GM23338 (cell line): ENCODE measurements around the gene ZNFX1. TPM values are rescaled to one million over a fixed set of nuclear protein-coding genes. Genes with fewer than 3 reads are reported as not detected.
"Not testable (repeated sequence)": the region's sequence is repeated elsewhere in the genome, so short reads cannot be mapped to it uniquely, and the experiment has no call there.

Source experiments
- ATAC-seq: fragments of 200-7000 bp; cut with Tn5 transposase; 3 replicates; pipeline ENCODE4 v1.9.1; 2020
- DNase-seq: peaks from one replicate; pipeline ENCODE4 v3.0.0-alpha.2; 2015; ENCODE audit warnings: low spot score
- H2AFZ ChIP-seq: fragments of 200-600 bp; sonication (generic); 2 replicates; pipeline ENCODE4 v1.8.0; 2016; ENCODE audit warnings: antibody characterized with exemption, mild to moderate bottlenecking, moderate library complexity
- H3F3A ChIP-seq: fragments of 200-600 bp; sonication (generic); replicated peaks from 2 replicates; pipeline ENCODE4 v1.8.0; 2017; ENCODE audit warnings: antibody characterized with exemption, mixed run types, low read depth
- H3K27ac ChIP-seq: fragments of 200-600 bp; sonication (generic); 2 replicates; pipeline ENCODE4 v1.6.1; 2016; ENCODE audit warnings: low read depth
- H3K27me3 ChIP-seq: fragments of 200-600 bp; sonication (generic); 2 replicates; pipeline ENCODE4 v1.8.0; 2016; ENCODE audit warnings: mild to moderate bottlenecking, mixed run types, moderate library complexity; ENCODE audit not compliant: insufficient read depth
- H3K36me3 ChIP-seq: fragments of 200-600 bp; sonication (generic); 2 replicates; pipeline ENCODE4 v1.8.0; 2016; ENCODE audit warnings: mild to moderate bottlenecking; ENCODE audit not compliant: insufficient read depth
- H3K4me1 ChIP-seq: fragments of 200-600 bp; sonication (generic); 2 replicates; pipeline ENCODE4 v1.8.0; 2016; ENCODE audit warnings: mild to moderate bottlenecking, moderate library complexity; ENCODE audit not compliant: insufficient read depth
- H3K4me2 ChIP-seq: fragments of 200-600 bp; sonication (generic); 2 replicates; pipeline ENCODE4 v1.7.1; 2017; ENCODE audit warnings: mixed run types
- H3K4me3 ChIP-seq: fragments of 200-600 bp; sonication (generic); 2 replicates; pipeline ENCODE4 v1.6.1; 2016; ENCODE audit warnings: mixed run types
- H3K79me2 ChIP-seq: fragments of 200-600 bp; sonication (generic); replicated peaks from 2 replicates; pipeline ENCODE4 v1.8.0; 2017; ENCODE audit warnings: mild to moderate bottlenecking; ENCODE audit not compliant: insufficient read depth
- H3K9me2 ChIP-seq: fragments of 200-600 bp; sonication (generic); 2 replicates; pipeline ENCODE4 v1.8.0; 2017; ENCODE audit not compliant: insufficient read depth
- H4K20me1 ChIP-seq: fragments of 200-600 bp; sonication (generic); replicated peaks from 2 replicates; pipeline ENCODE4 v1.8.0; 2017; ENCODE audit warnings: mild to moderate bottlenecking; ENCODE audit not compliant: insufficient read depth
- H3K27ac Mint-ChIP-seq: 2 replicates; pipeline ENCODE4 v1.8.0; 2020; ENCODE audit warnings: inconsistent platforms, mild to moderate bottlenecking, moderate library complexity, mixed read lengths
- H3K27me3 Mint-ChIP-seq: 3 replicates; pipeline ENCODE4 v1.8.0; 2022; ENCODE audit warnings: low read depth, mild to moderate bottlenecking, moderate library complexity, mixed read lengths, inconsistent platforms; ENCODE audit not compliant: insufficient read depth, poor library complexity
- H3K36me3 Mint-ChIP-seq: 3 replicates; pipeline ENCODE4 v1.8.0; 2021; ENCODE audit warnings: low read depth, mild to moderate bottlenecking, inconsistent platforms, moderate library complexity, mixed read lengths
- H3K4me1 Mint-ChIP-seq: 3 replicates; pipeline ENCODE4 v1.8.0; 2020; ENCODE audit warnings: mild to moderate bottlenecking, inconsistent platforms, mixed read lengths
- H3K4me3 Mint-ChIP-seq: 3 replicates; pipeline ENCODE4 v1.8.0; 2021; ENCODE audit warnings: moderate library complexity, mild to moderate bottlenecking, inconsistent platforms, mixed read lengths
- H3K9me3 Mint-ChIP-seq: 3 replicates; pipeline ENCODE4 v1.8.0; 2020; ENCODE audit warnings: moderate library complexity, mild to moderate bottlenecking, inconsistent platforms, mixed read lengths
- polyA plus RNA-seq: library from polyadenylated mRNA; unstranded; fragments of >200 nt; fragmentation: Nextera tagmentation; extraction: Ambion mirVana; gene quantifications from 2 replicates; pipeline ENCODE4 v1.2.1, GENCODE V29; 2016
- small RNA-seq: library from RNA; depleted of rRNA; stranded (forward); fragments of <200 nt; gene quantifications from one replicate; pipeline ENCODE3, GENCODE V24; 2014; ENCODE audit warnings: low replicate concordance
- total RNA-seq: library from RNA; depleted of rRNA; stranded (reverse); fragments of >200 nt; shearing (Covaris generic); gene quantifications from 2 replicates; pipeline ENCODE4 v1.2.3, GENCODE V29; 2014; rRNA removed

The ZNFX1 gene
- total and polyA plus RNA-seq, 2 experiments from 2014 or later, result 6.1 to 12.1 TPM

GRCh38 chr20:49192944-49193518 lies 84.8 kb downstream of the ZNFX1 start:
- H3K36me3 Mint-ChIP-seq, H4K20me1 ChIP-seq, H3F3A ChIP-seq, DNase-seq, H3K4me2 ChIP-seq, H3K4me3 Mint-ChIP-seq, H3K4me1 ChIP-seq, H3K27ac ChIP-seq, H3K36me3 ChIP-seq, H3K27me3 Mint-ChIP-seq, H3K9me3 Mint-ChIP-seq, H3K4me3 ChIP-seq, H3K79me2 ChIP-seq, H3K9me2 ChIP-seq, H3K27me3 ChIP-seq, ATAC-seq, H3K4me1 Mint-ChIP-seq, H3K27ac Mint-ChIP-seq: not testable (repeated sequence)
- H2AFZ ChIP-seq, result peak overlapping the region; percentile 92

Small RNAs within 50 kb of the gene (small RNA-seq; reads per million reads assigned to genes)
- gene SNORD12B, result 15,277 reads per million, percentile 100 among the genes with 10 or more reads in this experiment
- gene SNORD12C, result 8,436 reads per million, percentile 100 among the genes with 10 or more reads in this experiment

Other genes starting within 250 kb of the ZNFX1 start
- 312 and 326 TPM in 2 replicates for gene CSE1L, start 231.7 kb downstream of the ZNFX1 start, total RNA-seq
- gene CSE1L, start 231.7 kb downstream of the ZNFX1 start, polyA plus RNA-seq, result 147 and 163 TPM in 2 replicates
- gene STAU1, start 89.7 kb downstream of the ZNFX1 start, total RNA-seq, result 102 and 111 TPM in 2 replicates
- 102 and 104 TPM in 2 replicates for gene STAU1, start 89.7 kb downstream of the ZNFX1 start, polyA plus RNA-seq
- 50.3 and 53.3 TPM in 2 replicates for gene DDX27, start 58.6 kb downstream of the ZNFX1 start, total RNA-seq
- 81.3 and 91.5 TPM in 2 replicates for gene DDX27, start 58.6 kb downstream of the ZNFX1 start, polyA plus RNA-seq
- gene KCNB1, start 204.6 kb upstream of the ZNFX1 start, total RNA-seq, result 0.28 and 0.50 TPM in 2 replicates
- 0.29 and 0.42 TPM in 2 replicates for gene KCNB1, start 204.6 kb upstream of the ZNFX1 start, polyA plus RNA-seq